Ammon's horn (tissue), 1 donor: ENCODE results near the gene USP40.

Experiments
- DNase-seq: peaks from one replicate; pipeline ENCODE4 v3.0.0-alpha.2; 2016; ENCODE audit warnings: low spot score

The USP40 gene

GRCh38 chr2:233495503-233496496, 70.8 kb downstream of the USP40 start:
- no peak for DNase-seq

GRCh38 chr2:233492751-233493150, 73.8 kb downstream of the USP40 start:
- DNase-seq = no peak

- no peak for DNase-seq
These were observed 74.5 kb downstream of the USP40 start for GRCh38 chr2:233492078-233492477.

- no peak for DNase-seq
These were observed 75.3 kb downstream of the USP40 start for GRCh38 chr2:233491326-233491725.

GRCh38 chr2:233490831-233491230, 75.8 kb downstream of the USP40 start:
- DNase-seq = no peak

- DNase-seq = peak; percentile 79
These were observed 76.9 kb downstream of the USP40 start for GRCh38 chr2:233489666-233490065.

GRCh38 chr2:233489143-233489542, 77.4 kb downstream of the USP40 start:
- no peak for DNase-seq

GRCh38 chr2:233487748-233488345, 78.7 kb downstream of the USP40 start:
- DNase-seq = no peak

GRCh38 chr2:233486778-233487552, 79.6 kb downstream of the USP40 start:
- DNase-seq = no peak

- no peak for DNase-seq
These were observed 80.2 kb downstream of the USP40 start for GRCh38 chr2:233486357-233486756.

- DNase-seq = no peak
These were observed 80.9 kb downstream of the USP40 start for GRCh38 chr2:233485726-233486125.

GRCh38 chr2:233482616-233483015, 84.0 kb downstream of the USP40 start:
- DNase-seq = no peak

GRCh38 chr2:233481368-233482142, 85.0 kb downstream of the USP40 start:
- DNase-seq = no peak

GRCh38 chr2:233480490-233481202, 85.9 kb downstream of the USP40 start:
- no peak for DNase-seq

- no peak for DNase-seq
These were observed 86.7 kb downstream of the USP40 start for GRCh38 chr2:233479616-233480489.

- DNase-seq = no peak
These were observed 88.8 kb downstream of the USP40 start for GRCh38 chr2:233477548-233478433.

- no peak for DNase-seq
These were observed 89.7 kb downstream of the USP40 start for GRCh38 chr2:233476651-233477547.

GRCh38 chr2:233476063-233476410, 90.5 kb downstream of the USP40 start:
- DNase-seq = no peak
